ENCODE data around the gene LIN28B. TPM values are rescaled to one million over a fixed set of nuclear protein-coding genes. Genes with fewer than 3 reads are reported as not detected.

Gene LIN28B
- polyA plus RNA-seq, 1 experiment: not detected

DNA sequence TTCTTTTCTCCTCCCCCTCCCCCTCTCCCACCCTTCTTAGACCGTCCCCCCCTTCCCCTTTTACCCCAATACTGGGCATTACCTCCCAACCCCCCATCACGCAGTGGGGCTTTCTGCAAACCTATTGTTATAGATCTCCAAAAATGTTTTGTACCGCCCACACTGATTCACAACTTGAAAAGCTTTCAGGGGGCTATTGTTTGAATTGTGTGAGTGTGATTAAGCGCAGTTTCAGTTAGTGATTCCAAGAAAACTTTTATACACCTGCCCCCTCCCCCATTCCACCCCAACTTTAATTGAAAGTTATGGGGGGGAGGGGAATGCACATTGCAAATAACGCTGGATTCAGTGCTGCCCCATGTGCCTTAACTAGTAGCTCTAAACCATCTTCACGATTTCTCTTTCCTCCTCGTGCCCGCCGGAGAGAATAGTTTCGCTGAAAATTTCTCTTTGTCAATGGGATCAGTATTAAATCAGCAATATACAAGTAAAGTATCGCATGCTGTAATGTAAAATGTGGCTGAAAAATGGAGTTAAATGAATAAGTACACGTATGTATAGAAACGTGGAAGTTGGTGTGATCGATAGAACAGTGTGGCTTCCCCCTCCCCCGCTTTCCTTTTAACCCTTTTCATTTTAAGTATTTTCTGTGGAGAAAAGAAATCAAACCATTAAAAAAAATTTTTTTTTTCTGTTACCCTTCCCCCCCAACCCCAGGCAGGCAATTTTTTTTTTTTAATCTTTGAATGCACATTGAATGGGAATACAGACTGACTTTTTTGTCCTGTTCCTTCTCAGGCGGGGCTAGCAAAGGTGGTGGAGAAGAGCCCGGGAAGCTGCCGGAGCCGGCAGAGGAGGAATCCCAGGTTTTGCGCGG is 632 bp downstream of the LIN28B start:
- ChIA-PET POLR2A (no interaction called here), CTCF (interaction anchor here (0.6 to 0.7 kb wide), 2 partner anchors 121 to 340 kb away, joined by 3 read pairs; no protein-coding TSS in a partner anchor)
- TF ChIP-seq CTCF (IDR thresholded peaks at IDR 0.05; ENCODE audit: insufficient read depth, low read depth, low read length): no peak
- no peak for DNase-seq (ENCODE audit: low read depth)
- H3K27me3 ChIP-seq (ENCODE audit: control insufficient read depth, insufficient read depth, low read length): peaks cover 30% of the 10 kb centered on the region
- H3K4me3 ChIP-seq (ENCODE audit: low read depth, low read length): no peak overlapping the region
- H3K36me3 ChIP-seq (ENCODE audit: control insufficient read depth, insufficient read depth, low read length): no peaks in the 10 kb centered on the region

DNA sequence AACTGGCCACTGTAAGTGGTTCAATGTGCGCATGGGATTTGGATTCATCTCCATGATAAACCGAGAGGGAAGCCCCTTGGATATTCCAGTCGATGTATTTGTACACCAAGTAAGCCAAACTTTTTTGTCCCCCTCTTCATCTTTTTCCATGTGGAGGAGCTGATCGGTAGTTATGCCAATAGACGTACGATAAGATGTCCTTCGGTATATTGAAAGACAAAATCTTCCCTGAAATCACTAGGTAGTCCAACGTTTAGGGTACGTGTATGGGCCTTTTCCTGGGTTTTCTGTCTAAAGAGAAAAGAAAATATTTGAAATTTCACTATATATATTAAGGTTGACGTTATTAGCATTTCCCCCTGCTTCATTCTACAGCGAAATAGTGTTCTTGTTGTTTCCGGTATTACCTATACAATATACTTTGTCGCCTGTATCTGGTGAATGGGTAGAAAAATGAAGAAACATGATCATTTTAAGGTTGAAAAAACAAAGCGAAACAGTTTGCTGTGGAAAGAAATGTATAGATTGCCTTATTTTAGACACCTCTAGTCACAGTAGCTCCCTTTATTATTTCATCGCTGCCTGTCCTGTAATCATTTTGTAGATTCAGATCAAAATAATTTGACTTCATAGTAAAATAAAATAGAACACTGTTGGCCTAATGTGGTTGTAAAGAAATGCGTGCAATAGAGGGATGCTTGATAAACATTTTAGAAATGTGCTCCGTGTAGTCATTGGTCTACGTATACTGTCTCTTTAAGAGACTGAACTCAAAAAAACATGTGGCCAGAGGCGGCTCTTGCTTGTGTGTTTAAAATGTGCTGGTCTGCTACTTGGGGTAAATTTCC is 1.5 kb downstream of the LIN28B start:
- H3K27me3 ChIP-seq (ENCODE audit: control insufficient read depth, insufficient read depth, low read length): peaks cover 25% of the 10 kb centered on the region
- H3K36me3 ChIP-seq (ENCODE audit: control insufficient read depth, insufficient read depth, low read length): no peaks in the 10 kb centered on the region
- no peak for TF ChIP-seq CTCF (IDR thresholded peaks at IDR 0.05; ENCODE audit: insufficient read depth, low read depth, low read length)
- H3K4me3 ChIP-seq (ENCODE audit: low read depth, low read length): no peak overlapping the region
- CTCF ChIA-PET: no interaction called here
- no peak for DNase-seq (ENCODE audit: low read depth)
- POLR2A ChIA-PET: no interaction called here

GRCh38 chr6:104959026-104959858 is 2.3 kb downstream of the LIN28B start:
- DNase-seq (ENCODE audit: low read depth): no peak
- POLR2A ChIA-PET: no interaction called here
- CTCF ChIA-PET: interaction anchor here (0.5 kb wide), 1 partner anchor 293 kb away, joined by 3 read pairs; no protein-coding TSS in a partner anchor
- no peak overlapping the region for H3K4me3 ChIP-seq (ENCODE audit: low read depth, low read length)
- TF ChIP-seq CTCF (IDR thresholded peaks at IDR 0.05; ENCODE audit: insufficient read depth, low read depth, low read length): no peak
- H3K36me3 ChIP-seq (ENCODE audit: control insufficient read depth, insufficient read depth, low read length): no peaks in the 10 kb centered on the region
- H3K27me3 ChIP-seq (ENCODE audit: control insufficient read depth, insufficient read depth, low read length): peaks cover 21% of the 10 kb centered on the region

GRCh38 chr6:104969108-104969507 is 12.2 kb downstream of the LIN28B start:
- ChIA-PET CTCF (no interaction called here), POLR2A (interaction anchor here (0.6 kb wide), 1 partner anchor 12 kb away, joined by 3 read pairs; the partner anchor contains the start of gene LIN28B)
- H3K27me3 ChIP-seq (ENCODE audit: control insufficient read depth, insufficient read depth, low read length): no peaks in the 10 kb centered on the region
- no peak overlapping the region for H3K4me3 ChIP-seq (ENCODE audit: low read depth, low read length)
- no peak for TF ChIP-seq CTCF (IDR thresholded peaks at IDR 0.05; ENCODE audit: insufficient read depth, low read depth, low read length)
- no peaks in the 10 kb centered on the region for H3K36me3 ChIP-seq (ENCODE audit: control insufficient read depth, insufficient read depth, low read length)
- DNase-seq (ENCODE audit: low read depth): no peak

Data from BJ (cell line).